ENCODE measurements around the gene ASPG.

DNA sequence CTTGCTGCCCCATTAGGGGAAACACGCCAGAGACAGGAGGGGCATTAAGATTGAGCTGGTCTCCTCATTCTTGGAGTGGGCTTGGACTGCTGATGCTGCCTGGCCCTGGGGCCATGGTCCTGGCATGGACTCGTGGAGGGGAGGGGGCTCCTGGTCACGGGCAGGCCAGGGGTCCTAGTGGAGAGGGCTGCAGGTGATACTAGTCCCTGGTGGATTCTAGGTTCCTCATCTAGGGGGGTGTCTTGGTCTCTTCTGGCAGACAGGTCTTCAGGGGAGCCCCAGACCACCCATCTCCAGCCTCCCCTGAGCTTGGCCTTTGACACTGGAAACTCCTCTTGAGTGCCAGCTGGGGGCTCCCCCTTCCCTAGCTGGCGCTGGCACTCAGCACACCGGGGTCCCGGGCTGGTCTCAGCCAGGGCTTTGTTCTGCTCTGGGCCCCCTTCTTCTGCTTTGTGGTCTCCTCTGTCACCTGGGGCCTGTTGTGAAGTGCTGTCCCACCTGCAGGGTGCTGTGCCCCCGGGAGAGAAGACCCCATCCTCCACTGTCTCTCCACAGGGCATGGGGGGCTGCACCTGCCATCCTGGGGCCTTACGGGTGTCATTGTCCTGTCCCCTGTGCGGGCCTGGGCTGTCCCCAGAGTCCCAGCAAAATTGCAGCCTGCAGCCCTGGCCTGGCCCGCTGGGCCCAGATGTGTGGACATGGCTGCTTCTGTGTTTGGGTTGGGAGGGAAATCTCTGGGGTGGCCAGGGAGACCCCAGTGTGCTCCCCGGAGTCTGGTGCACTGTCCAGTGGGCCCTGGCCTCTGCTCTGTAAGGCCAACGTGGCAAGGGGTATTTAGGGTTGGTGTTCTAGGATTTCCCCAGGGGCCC is 55.2 kb downstream of the ASPG start:
- TF ChIP-seq, protein P1, sequence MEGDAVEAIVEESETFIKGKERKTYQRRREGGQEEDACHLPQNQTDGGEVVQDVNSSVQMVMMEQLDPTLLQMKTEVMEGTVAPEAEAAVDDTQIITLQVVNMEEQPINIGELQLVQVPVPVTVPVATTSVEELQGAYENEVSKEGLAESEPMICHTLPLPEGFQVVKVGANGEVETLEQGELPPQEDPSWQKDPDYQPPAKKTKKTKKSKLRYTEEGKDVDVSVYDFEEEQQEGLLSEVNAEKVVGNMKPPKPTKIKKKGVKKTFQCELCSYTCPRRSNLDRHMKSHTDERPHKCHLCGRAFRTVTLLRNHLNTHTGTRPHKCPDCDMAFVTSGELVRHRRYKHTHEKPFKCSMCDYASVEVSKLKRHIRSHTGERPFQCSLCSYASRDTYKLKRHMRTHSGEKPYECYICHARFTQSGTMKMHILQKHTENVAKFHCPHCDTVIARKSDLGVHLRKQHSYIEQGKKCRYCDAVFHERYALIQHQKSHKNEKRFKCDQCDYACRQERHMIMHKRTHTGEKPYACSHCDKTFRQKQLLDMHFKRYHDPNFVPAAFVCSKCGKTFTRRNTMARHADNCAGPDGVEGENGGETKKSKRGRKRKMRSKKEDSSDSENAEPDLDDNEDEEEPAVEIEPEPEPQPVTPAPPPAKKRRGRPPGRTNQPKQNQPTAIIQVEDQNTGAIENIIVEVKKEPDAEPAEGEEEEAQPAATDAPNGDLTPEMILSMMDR (conservative IDR thresholded peaks at IDR 0.05; ENCODE audit: low read depth, low read length): no peak
- TF ChIP-seq EZH2 (IDR thresholded peaks at IDR 0.05; ENCODE audit: low read length, unreplicated experiment) (no peak), EZH2phosphoT487 (IDR thresholded peaks at IDR 0.05; ENCODE audit: borderline replicate concordance, low read length) (no peak)

Measured in PC-3 (cell line).